Activated T-helper 2 cell treated with anti-CD3 and anti-CD28 coated beads, Interferon-gamma antibody, Interleukin-2, Interleukin-4, amounts not matched to agents 10 μg/mL and 5 μg/mL and 100 μg/mL, durations not matched to agents 14 hours and 24 hours and 36 hours (primary cell): Measurements from ENCODE around the gene FLG. TPM values are rescaled to one million over a fixed set of nuclear protein-coding genes. Genes with fewer than 3 reads are reported as not detected.

ENCODE experiments used
- DNase-seq: peaks from one replicate; pipeline ENCODE4 v3.0.0; 2021; ENCODE audit warnings: low spot score
- H3K27ac Mint-ChIP-seq: one replicate; pipeline ENCODE4 v1.8.0; 2021; ENCODE audit warnings: mixed read lengths
- H3K27me3 Mint-ChIP-seq: one replicate; pipeline ENCODE4 v1.8.0; 2021; ENCODE audit warnings: low read depth, mixed read lengths
- H3K36me3 Mint-ChIP-seq: one replicate; pipeline ENCODE4 v1.8.0; 2021; ENCODE audit warnings: low read depth, mixed read lengths
- H3K4me1 Mint-ChIP-seq: one replicate; pipeline ENCODE4 v1.8.0; 2021; ENCODE audit warnings: low read depth, mixed read lengths
- H3K4me3 Mint-ChIP-seq: one replicate; pipeline ENCODE4 v1.8.0; 2021; ENCODE audit warnings: low read depth, mild to moderate bottlenecking, moderate library complexity, mixed read lengths
- H3K9me3 Mint-ChIP-seq: one replicate; pipeline ENCODE4 v1.8.0; 2021; ENCODE audit warnings: mixed read lengths
- intact Hi-C: fragments of 100-400 bp; cut with micrococcal nuclease; formaldehyde crosslinking; loops from one replicate; pipeline ENCODE4 v1.15.1; 2023
- total RNA-seq: library from RNA; stranded (reverse); gene quantifications from 2 replicates; pipeline ENCODE4 v1.2.3, GENCODE V29; 2022

The FLG gene
- not detected in 2 replicates for total RNA-seq

GRCh38 chr1:152325111-152325510 is at the start of gene FLG:
FLG (minus strand) TSS chr1:152325239; CDS start chr1:152315456, 9,783 bp downstream.
- Mint-ChIP-seq H3K4me1 (no peaks in the 10 kb centered on the region), H3K27me3 (peaks cover 9% of the 10 kb centered on the region), H3K27ac (no peak within 1 kb of the TSS), H3K9me3 (no peaks in the 10 kb centered on the region), H3K36me3 (no peaks in the 10 kb centered on the region), H3K4me3 (no peak within 1 kb of the TSS)
- no peak for DNase-seq
- intact Hi-C loops, result no loop called here

- Mint-ChIP-seq H3K36me3 (no peaks in the 10 kb centered on the region), H3K4me1 (no peaks in the 10 kb centered on the region), H3K27me3 (peaks cover 6% of the 10 kb centered on the region), H3K4me3 (no peak overlapping the region), H3K9me3 (peaks cover 6% of the 10 kb centered on the region), H3K27ac (no peak overlapping the region)
- no peak for DNase-seq
- intact Hi-C loops, result no loop called here
These were observed 49.4 kb upstream of the FLG start for GRCh38 chr1:152374451-152374850.

- no peak for DNase-seq
- Mint-ChIP-seq H3K27ac (no peak overlapping the region), H3K9me3 (peaks cover 11% of the 10 kb centered on the region), H3K36me3 (no peaks in the 10 kb centered on the region), H3K4me3 (no peak overlapping the region), H3K27me3 (peaks cover 6% of the 10 kb centered on the region), H3K4me1 (no peaks in the 10 kb centered on the region)
- intact Hi-C loops, result no loop called here
These were observed 47.6 kb upstream of the FLG start for GRCh38 chr1:152372672-152373071.

GRCh38 chr1:152367436-152367835 is 42.4 kb upstream of the FLG start:
- no peak for DNase-seq
- Mint-ChIP-seq H3K9me3 (peaks cover 11% of the 10 kb centered on the region), H3K36me3 (no peaks in the 10 kb centered on the region), H3K4me3 (no peak overlapping the region), H3K4me1 (no peaks in the 10 kb centered on the region), H3K27ac (no peak overlapping the region), H3K27me3 (peaks cover 8% of the 10 kb centered on the region)
- intact Hi-C loops, result no loop called here

GRCh38 chr1:152359906-152360305 is 34.9 kb upstream of the FLG start, which contains the start of gene FLG2:
FLG2 (minus strand) TSS chr1:152360006; CDS start chr1:152358884, 1,122 bp downstream.
- intact Hi-C loops, result no loop called here
- no peaks in the 10 kb centered on the region for H3K9me3 Mint-ChIP-seq
- no peak for DNase-seq
- no peaks in the 10 kb centered on the region for H3K4me1 Mint-ChIP-seq
- no peaks in the 10 kb centered on the region for H3K27me3 Mint-ChIP-seq
- no peak within 1 kb of the TSS for H3K4me3 Mint-ChIP-seq
- H3K27ac Mint-ChIP-seq, result no peak within 1 kb of the TSS
- no peaks in the 10 kb centered on the region for H3K36me3 Mint-ChIP-seq

GRCh38 chr1:152356736-152357135 is 31.7 kb upstream of the FLG start:
- no peak overlapping the region for H3K27ac Mint-ChIP-seq
- no peak for DNase-seq
- H3K4me3 Mint-ChIP-seq, result no peak overlapping the region
- no peaks in the 10 kb centered on the region for H3K4me1 Mint-ChIP-seq
- no peaks in the 10 kb centered on the region for H3K36me3 Mint-ChIP-seq
- no peaks in the 10 kb centered on the region for H3K9me3 Mint-ChIP-seq
- intact Hi-C loops, result no loop called here
- no peaks in the 10 kb centered on the region for H3K27me3 Mint-ChIP-seq

GRCh38 chr1:152349611-152350010 is 24.6 kb upstream of the FLG start:
- Mint-ChIP-seq H3K36me3 (no peaks in the 10 kb centered on the region), H3K4me3 (no peak overlapping the region), H3K27ac (no peak overlapping the region), H3K9me3 (no peaks in the 10 kb centered on the region), H3K4me1 (no peaks in the 10 kb centered on the region), H3K27me3 (peaks cover 17% of the 10 kb centered on the region)
- DNase-seq, result no peak
- intact Hi-C loops, result loop anchor here (2.0 to 5.0 kb wide), 2 partner anchors 161 to 297 kb away; no protein-coding TSS in a partner anchor

- Mint-ChIP-seq H3K36me3 (no peaks in the 10 kb centered on the region), H3K9me3 (no peaks in the 10 kb centered on the region), H3K27me3 (peaks cover 26% of the 10 kb centered on the region), H3K27ac (no peak overlapping the region), H3K4me1 (no peaks in the 10 kb centered on the region), H3K4me3 (no peak overlapping the region)
- intact Hi-C loops, result loop anchor here (2.0 to 5.0 kb wide), 2 partner anchors 160 to 296 kb away; no protein-coding TSS in a partner anchor
- no peak for DNase-seq
These were observed 23.4 kb upstream of the FLG start for GRCh38 chr1:152348447-152348846.

GRCh38 chr1:152347116-152347728 is 22.2 kb upstream of the FLG start:
- intact Hi-C loops, result loop anchor here (2.0 to 5.0 kb wide), 2 partner anchors 112 to 295 kb away; no protein-coding TSS in a partner anchor
- H3K27ac Mint-ChIP-seq, result no peak overlapping the region
- no peaks in the 10 kb centered on the region for H3K9me3 Mint-ChIP-seq

GRCh38 chr1:152344438-152344837 is 19.4 kb upstream of the FLG start:
- H3K27ac Mint-ChIP-seq, result no peak overlapping the region
- peaks cover 37% of the 10 kb centered on the region for H3K27me3 Mint-ChIP-seq
- intact Hi-C loops, result no loop called here
- no peaks in the 10 kb centered on the region for H3K36me3 Mint-ChIP-seq
- DNase-seq, result no peak
- H3K4me1 Mint-ChIP-seq, result no peaks in the 10 kb centered on the region
- no peaks in the 10 kb centered on the region for H3K9me3 Mint-ChIP-seq
- H3K4me3 Mint-ChIP-seq, result no peak overlapping the region

More at GRCh38 chr1:152347116-152347728, 22.2 kb upstream of the FLG start:
- Mint-ChIP-seq H3K4me3 (no peak overlapping the region), H3K27me3 (peaks cover 31% of the 10 kb centered on the region), H3K36me3 (no peaks in the 10 kb centered on the region), H3K4me1 (no peaks in the 10 kb centered on the region)
- DNase-seq, result peak; percentile 16

GRCh38 chr1:152343006-152343405 is 18.0 kb upstream of the FLG start:
- DNase-seq, result no peak
- no peak overlapping the region for H3K4me3 Mint-ChIP-seq
- no peaks in the 10 kb centered on the region for H3K36me3 Mint-ChIP-seq
- H3K4me1 Mint-ChIP-seq, result no peaks in the 10 kb centered on the region
- peaks cover 40% of the 10 kb centered on the region for H3K27me3 Mint-ChIP-seq
- no peak overlapping the region for H3K27ac Mint-ChIP-seq
- H3K9me3 Mint-ChIP-seq, result no peaks in the 10 kb centered on the region
- intact Hi-C loops, result no loop called here

- Mint-ChIP-seq H3K27me3 (peaks cover 29% of the 10 kb centered on the region), H3K36me3 (no peaks in the 10 kb centered on the region), H3K4me3 (no peak overlapping the region), H3K9me3 (no peaks in the 10 kb centered on the region), H3K4me1 (no peaks in the 10 kb centered on the region), H3K27ac (no peak overlapping the region)
- intact Hi-C loops, result no loop called here
- no peak for DNase-seq
These were observed 10.4 kb upstream of the FLG start for GRCh38 chr1:152335399-152335798.

GRCh38 chr1:152328801-152329391 is 3.9 kb upstream of the FLG start:
- H3K4me3 Mint-ChIP-seq, result no peak overlapping the region
- no peaks in the 10 kb centered on the region for H3K4me1 Mint-ChIP-seq
- DNase-seq, result no peak
- no peak overlapping the region for H3K27ac Mint-ChIP-seq
- no peaks in the 10 kb centered on the region for H3K36me3 Mint-ChIP-seq
- no peaks in the 10 kb centered on the region for H3K9me3 Mint-ChIP-seq
- intact Hi-C loops, result no loop called here
- peaks cover 10% of the 10 kb centered on the region for H3K27me3 Mint-ChIP-seq
